Measurements from ENCODE around the gene UIMC1. TPM values are rescaled to one million over a fixed set of nuclear protein-coding genes. Genes with fewer than 3 reads are reported as not detected.

The UIMC1 gene
- total RNA-seq, 3 donors from 2014 or later = 51.7 to 64.2 (median 57.1) TPM

DNA sequence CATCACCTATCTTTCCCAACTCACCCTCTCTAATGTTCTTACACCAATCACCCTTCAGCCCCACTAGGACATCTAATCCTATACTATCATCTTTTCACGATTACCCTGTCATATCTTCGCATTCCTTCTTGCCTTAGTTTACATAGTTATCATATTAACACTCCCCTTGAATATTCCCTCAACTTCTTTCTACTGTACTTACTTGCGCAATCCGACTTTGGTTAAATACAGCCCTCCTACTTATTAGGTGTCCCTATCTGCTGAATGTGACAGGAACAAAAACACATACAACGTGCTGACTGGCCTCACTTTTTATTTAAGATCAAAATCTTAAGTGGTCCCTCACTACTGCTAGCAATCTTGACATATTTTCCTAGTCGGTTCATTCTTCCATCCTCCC lies 88.0 kb downstream of the UIMC1 start:
- ATAC-seq = no peak
- H3K4me3 Mint-ChIP-seq = no peak overlapping the region
- peaks cover 38% of the 10 kb centered on the region for H3K36me3 Mint-ChIP-seq (ENCODE audit: insufficient read depth)
- peaks cover 10% of the 10 kb centered on the region for H3K4me1 Mint-ChIP-seq (ENCODE audit: low read depth)
- no peak for DNase-seq
- H3K27me3 Mint-ChIP-seq (ENCODE audit: low read depth) = no peaks in the 10 kb centered on the region
- H3K9me3 Mint-ChIP-seq = no peaks in the 10 kb centered on the region

- peaks cover 12% of the 10 kb centered on the region for H3K4me1 Mint-ChIP-seq (ENCODE audit: low read depth)
- peaks cover 36% of the 10 kb centered on the region for H3K36me3 Mint-ChIP-seq (ENCODE audit: insufficient read depth)
- DNase-seq = no peak
- no peak overlapping the region for H3K4me3 Mint-ChIP-seq
- no peak for ATAC-seq
- H3K9me3 Mint-ChIP-seq = no peaks in the 10 kb centered on the region
- no peaks in the 10 kb centered on the region for H3K27me3 Mint-ChIP-seq (ENCODE audit: low read depth)
Observed at GRCh38 chr5:176916337-176916736, 90.2 kb downstream of the UIMC1 start.

GRCh38 chr5:176915906-176916305 lies 90.7 kb downstream of the UIMC1 start:
- DNase-seq (no peak), ATAC-seq (no peak)
- H3K27me3 Mint-ChIP-seq (ENCODE audit: low read depth) = no peaks in the 10 kb centered on the region
- no peak overlapping the region for H3K4me3 Mint-ChIP-seq
- peaks cover 34% of the 10 kb centered on the region for H3K36me3 Mint-ChIP-seq (ENCODE audit: insufficient read depth)
- peaks cover 12% of the 10 kb centered on the region for H3K4me1 Mint-ChIP-seq (ENCODE audit: low read depth)
- H3K9me3 Mint-ChIP-seq = no peaks in the 10 kb centered on the region

DNA sequence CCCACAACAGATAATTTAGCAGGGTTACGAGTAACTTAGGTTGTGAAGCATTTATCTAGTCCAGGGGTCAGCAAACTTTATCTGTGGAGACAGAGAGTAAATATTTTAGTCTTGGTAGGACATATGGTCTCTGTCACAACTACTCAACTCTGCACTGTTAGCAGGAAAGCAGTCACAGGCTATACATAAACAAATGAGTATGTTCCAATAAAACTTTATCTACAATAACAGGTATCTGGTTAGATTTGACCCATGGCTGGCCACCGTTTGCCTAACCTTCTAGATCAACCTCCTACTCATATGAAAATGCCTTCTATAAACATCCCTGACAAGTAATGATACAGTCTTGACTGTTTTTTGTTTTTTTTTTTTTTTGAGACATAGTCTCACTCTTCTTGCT lies 94.5 kb downstream of the UIMC1 start:
- no peaks in the 10 kb centered on the region for H3K9me3 Mint-ChIP-seq
- no peak for ATAC-seq
- peaks cover 32% of the 10 kb centered on the region for H3K36me3 Mint-ChIP-seq (ENCODE audit: insufficient read depth)
- no peaks in the 10 kb centered on the region for H3K27me3 Mint-ChIP-seq (ENCODE audit: low read depth)
- peaks cover 18% of the 10 kb centered on the region for H3K4me1 Mint-ChIP-seq (ENCODE audit: low read depth)
- DNase-seq = no peak
- H3K4me3 Mint-ChIP-seq = no peak overlapping the region

- Mint-ChIP-seq H3K27me3 (ENCODE audit: low read depth) (no peaks in the 10 kb centered on the region), H3K4me3 (no peak overlapping the region), H3K36me3 (ENCODE audit: insufficient read depth) (peaks cover 44% of the 10 kb centered on the region), H3K9me3 (no peaks in the 10 kb centered on the region), H3K4me1 (ENCODE audit: low read depth) (peaks cover 13% of the 10 kb centered on the region)
- DNase-seq = no peak
- no peak for ATAC-seq
Observed at GRCh38 chr5:176908675-176909368, 97.8 kb downstream of the UIMC1 start.

DNA sequence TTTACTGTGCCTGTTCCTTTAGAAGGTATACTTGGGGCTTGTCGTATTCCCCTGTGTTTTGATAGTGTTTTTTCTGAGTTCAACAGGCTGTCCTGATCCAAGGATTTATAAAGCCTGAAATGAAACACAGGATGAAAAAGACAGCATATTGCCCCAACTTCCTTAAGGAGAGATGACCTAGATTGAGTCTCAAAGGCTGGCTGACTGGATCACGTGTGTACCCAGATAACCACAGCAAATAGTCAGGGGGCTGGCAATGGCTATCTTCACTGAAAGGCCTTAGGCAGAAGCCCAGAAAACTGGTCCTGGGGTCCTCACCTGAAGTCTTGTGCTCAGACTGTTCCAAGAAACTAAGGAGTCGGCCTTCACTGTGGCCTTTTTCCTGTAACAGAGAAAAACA lies 99.8 kb downstream of the UIMC1 start:
- no peak overlapping the region for H3K4me3 Mint-ChIP-seq
- no peaks in the 10 kb centered on the region for H3K27me3 Mint-ChIP-seq (ENCODE audit: low read depth)
- H3K4me1 Mint-ChIP-seq (ENCODE audit: low read depth) = peaks cover 22% of the 10 kb centered on the region
- DNase-seq (no peak), ATAC-seq (no peak)
- no peaks in the 10 kb centered on the region for H3K9me3 Mint-ChIP-seq
- peaks cover 50% of the 10 kb centered on the region for H3K36me3 Mint-ChIP-seq (ENCODE audit: insufficient read depth)

DNA sequence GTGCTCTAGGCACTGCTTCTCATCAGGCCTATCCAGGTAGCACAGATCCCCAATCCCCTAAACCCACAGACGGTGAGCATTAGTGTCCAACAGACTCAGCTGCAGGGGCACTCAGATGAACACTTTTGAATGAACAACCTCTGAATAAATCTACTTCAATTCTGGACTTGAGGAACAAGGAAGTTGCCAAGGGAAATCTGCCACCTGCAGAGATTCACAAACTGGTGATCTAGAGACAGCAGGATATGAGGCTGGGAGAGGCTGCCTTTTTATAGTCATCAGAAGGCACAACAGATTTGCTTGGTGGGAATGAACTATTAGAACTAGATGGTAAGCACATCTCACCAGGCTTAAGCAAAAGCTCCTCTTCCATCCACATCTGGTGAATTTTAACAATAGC lies 100.5 kb downstream of the UIMC1 start:
- Mint-ChIP-seq H3K4me3 (no peak overlapping the region), H3K36me3 (ENCODE audit: insufficient read depth) (peaks cover 51% of the 10 kb centered on the region), H3K9me3 (no peaks in the 10 kb centered on the region), H3K27me3 (ENCODE audit: low read depth) (no peaks in the 10 kb centered on the region), H3K4me1 (ENCODE audit: low read depth) (peaks cover 26% of the 10 kb centered on the region)
- ATAC-seq = no peak
- no peak for DNase-seq

DNA sequence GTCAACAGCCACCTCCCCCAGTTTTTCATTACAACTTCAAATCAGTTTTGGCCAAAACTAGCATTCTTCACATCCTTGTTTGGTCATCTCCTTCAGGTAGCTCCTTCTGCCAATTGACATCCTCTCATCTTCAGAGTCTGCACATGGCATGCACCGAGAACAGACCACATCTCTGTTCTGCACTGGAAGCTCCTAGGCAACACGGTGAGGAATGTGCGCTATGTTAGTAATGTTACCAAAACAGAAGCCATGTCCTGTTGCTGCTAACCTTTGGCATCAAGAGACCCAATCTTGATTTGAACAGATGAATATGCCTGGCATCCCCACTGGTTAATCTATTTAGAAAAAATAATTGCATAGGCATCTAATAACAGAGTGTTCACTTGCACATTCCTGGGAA lies 102.3 kb downstream of the UIMC1 start:
- Mint-ChIP-seq H3K4me3 (no peak overlapping the region), H3K4me1 (ENCODE audit: low read depth) (peaks cover 28% of the 10 kb centered on the region), H3K36me3 (ENCODE audit: insufficient read depth) (peaks cover 52% of the 10 kb centered on the region), H3K9me3 (no peaks in the 10 kb centered on the region), H3K27me3 (ENCODE audit: low read depth) (no peaks in the 10 kb centered on the region)
- DNase-seq (no peak), ATAC-seq (no peak)

GRCh38 chr5:176902911-176903664 lies 103.5 kb downstream of the UIMC1 start:
- DNase-seq (no peak), ATAC-seq (no peak)
- Mint-ChIP-seq H3K4me3 (no peak overlapping the region), H3K4me1 (ENCODE audit: low read depth) (peaks cover 32% of the 10 kb centered on the region), H3K36me3 (ENCODE audit: insufficient read depth) (peaks cover 46% of the 10 kb centered on the region), H3K9me3 (no peaks in the 10 kb centered on the region), H3K27me3 (ENCODE audit: low read depth) (no peaks in the 10 kb centered on the region)

GRCh38 chr5:176902102-176902814 lies 104.3 kb downstream of the UIMC1 start:
- no peaks in the 10 kb centered on the region for H3K27me3 Mint-ChIP-seq (ENCODE audit: low read depth)
- DNase-seq (no peak), ATAC-seq (peak in 1 of 2 donors; percentile 9)
- peaks cover 41% of the 10 kb centered on the region for H3K36me3 Mint-ChIP-seq (ENCODE audit: insufficient read depth)
- no peak overlapping the region for H3K4me3 Mint-ChIP-seq
- H3K9me3 Mint-ChIP-seq = no peaks in the 10 kb centered on the region
- H3K4me1 Mint-ChIP-seq (ENCODE audit: low read depth) = peaks cover 32% of the 10 kb centered on the region

DNA sequence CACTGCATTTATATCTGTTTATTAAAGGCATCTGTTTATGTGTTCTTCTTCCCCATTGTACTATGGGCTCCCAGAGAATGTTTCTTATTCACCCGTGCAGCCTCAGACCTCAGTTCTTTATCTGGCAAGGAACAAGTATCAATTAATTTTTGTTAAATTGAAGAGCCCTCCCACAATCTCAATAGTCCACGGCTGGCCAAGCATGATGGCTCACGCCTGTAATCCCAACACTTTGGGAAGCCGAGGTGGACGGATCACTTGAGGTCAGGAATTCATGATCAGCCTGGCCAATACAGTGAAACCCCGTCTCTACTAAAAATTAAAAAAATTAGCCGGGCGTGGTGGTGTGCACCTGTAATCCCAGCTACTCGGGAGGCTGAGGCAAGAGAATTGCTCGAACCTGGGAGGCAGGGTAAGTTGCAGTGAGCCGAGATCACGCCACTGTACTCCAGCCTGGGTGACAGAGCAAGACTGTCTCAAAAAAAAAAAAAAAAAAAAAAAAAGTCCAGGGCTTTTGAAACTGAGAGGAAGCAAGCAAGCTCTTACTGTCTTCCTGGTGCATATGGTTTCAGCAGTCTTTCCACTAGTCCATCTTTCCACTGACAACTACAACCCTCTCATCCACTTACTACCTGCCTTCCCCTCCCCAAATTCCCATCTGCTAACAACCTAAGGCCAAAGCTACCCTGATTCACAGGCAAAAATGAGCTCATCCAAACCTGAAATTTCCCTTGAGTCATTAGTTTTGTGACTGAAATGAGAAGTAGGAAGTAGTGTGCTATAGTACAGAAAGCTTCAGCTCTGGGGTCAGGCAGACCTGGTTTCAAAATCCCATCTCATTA lies 105.1 kb downstream of the UIMC1 start:
- DNase-seq = no peak
- H3K9me3 Mint-ChIP-seq = no peaks in the 10 kb centered on the region
- no peaks in the 10 kb centered on the region for H3K27me3 Mint-ChIP-seq (ENCODE audit: low read depth)
- H3K4me1 Mint-ChIP-seq (ENCODE audit: low read depth) = peaks cover 32% of the 10 kb centered on the region
- H3K4me3 Mint-ChIP-seq = no peak overlapping the region
- ATAC-seq = peak; percentile 91 to 93
- peaks cover 38% of the 10 kb centered on the region for H3K36me3 Mint-ChIP-seq (ENCODE audit: insufficient read depth)

GRCh38 chr5:176900780-176901204 lies 105.8 kb downstream of the UIMC1 start:
- H3K4me1 Mint-ChIP-seq (ENCODE audit: low read depth) = peaks cover 32% of the 10 kb centered on the region
- no peaks in the 10 kb centered on the region for H3K9me3 Mint-ChIP-seq
- H3K36me3 Mint-ChIP-seq (ENCODE audit: insufficient read depth) = peaks cover 32% of the 10 kb centered on the region
- H3K4me3 Mint-ChIP-seq = no peak overlapping the region
- DNase-seq (no peak), ATAC-seq (no peak)
- no peaks in the 10 kb centered on the region for H3K27me3 Mint-ChIP-seq (ENCODE audit: low read depth)

DNA sequence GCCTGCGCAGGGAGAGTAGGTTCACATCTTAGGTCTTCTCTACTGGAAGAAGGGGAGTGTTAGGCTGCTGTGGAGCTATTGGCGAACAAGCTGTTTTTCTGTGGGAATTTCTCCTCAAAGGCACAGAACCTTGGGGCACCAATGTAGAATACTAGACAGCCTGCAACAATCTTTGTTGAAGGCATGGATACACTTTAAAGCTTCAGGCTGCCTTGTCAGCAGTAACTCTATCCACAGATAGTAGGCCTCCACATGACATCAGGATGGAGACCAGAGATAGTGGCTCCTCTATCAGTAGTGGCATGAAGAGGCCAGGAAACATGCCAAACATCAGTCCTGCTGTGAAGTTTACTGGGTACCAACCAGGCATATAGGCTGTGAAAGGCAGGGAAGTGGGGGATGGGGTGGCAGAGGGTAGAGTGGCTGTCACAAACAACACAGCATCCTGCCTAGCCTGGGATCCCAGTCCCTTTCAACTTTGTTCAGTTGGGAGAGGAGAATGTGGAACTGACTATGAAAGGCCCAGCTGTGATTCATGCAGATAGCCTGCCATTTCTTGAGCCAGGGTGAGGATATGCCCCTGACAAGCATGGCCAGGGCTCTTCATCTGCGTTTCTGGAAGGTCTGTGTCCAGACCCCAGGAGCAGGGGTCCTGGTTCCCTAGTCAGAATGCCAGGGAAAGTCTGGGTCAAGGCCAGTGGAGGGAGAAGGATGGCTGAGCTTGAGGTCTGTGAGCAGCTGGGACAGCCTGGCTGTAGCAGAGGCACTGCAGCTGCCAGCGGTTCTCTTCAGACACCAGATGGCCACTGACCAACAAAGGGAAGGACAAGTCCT lies 106.4 kb downstream of the UIMC1 start:
- no peak for DNase-seq
- Mint-ChIP-seq H3K4me3 (no peak overlapping the region), H3K27me3 (ENCODE audit: low read depth) (no peaks in the 10 kb centered on the region), H3K9me3 (no peaks in the 10 kb centered on the region), H3K36me3 (ENCODE audit: insufficient read depth) (peaks cover 25% of the 10 kb centered on the region), H3K4me1 (ENCODE audit: low read depth) (peaks cover 30% of the 10 kb centered on the region)
- ATAC-seq = no peak
